Central memory CD8-positive, alpha-beta T cell (primary cell): ENCODE data around the gene HDAC9.

Source experiments
- ATAC-seq: fragments of 150-1000 bp; cut with Tn5 transposase; replicated peaks from 2 replicates; pipeline ENCODE4 v1.10.0; 2022; ENCODE audit warnings: mild to moderate bottlenecking, moderate FRiP score, moderate number of reproducible peaks; ENCODE audit not compliant: poor library complexity, severe bottlenecking; ENCODE audit errors: extremely low read depth
- DNase-seq, 2 donors: peaks; one replicate each; pipeline ENCODE4 v3.0.0; 2021; ENCODE audit warnings: low spot score in 2 of 2
- H3K27ac Mint-ChIP-seq: one replicate; pipeline ENCODE4 v1.8.0; 2022; ENCODE audit warnings: low read depth, mild to moderate bottlenecking, moderate library complexity, mixed read lengths
- H3K27me3 Mint-ChIP-seq: one replicate; pipeline ENCODE4 v1.8.0; 2022; ENCODE audit warnings: mixed read lengths
- H3K36me3 Mint-ChIP-seq: one replicate; pipeline ENCODE4 v1.8.0; 2022; ENCODE audit warnings: mild to moderate bottlenecking, moderate library complexity, mixed read lengths; ENCODE audit not compliant: insufficient read depth
- H3K4me1 Mint-ChIP-seq: one replicate; pipeline ENCODE4 v1.8.0; 2022; ENCODE audit warnings: mixed read lengths
- H3K4me3 Mint-ChIP-seq: one replicate; pipeline ENCODE4 v1.8.0; 2022; ENCODE audit warnings: mild to moderate bottlenecking, moderate library complexity, mixed read lengths
- H3K9me3 Mint-ChIP-seq: one replicate; pipeline ENCODE4 v1.8.0; 2022; ENCODE audit warnings: mixed read lengths

HDAC9 gene

GRCh38 chr7:18555120-18555519 is 59.6 kb downstream of the HDAC9 start:
- Mint-ChIP-seq H3K36me3 (no peaks in the 10 kb centered on the region), H3K4me3 (no peak overlapping the region), H3K27ac (no peak overlapping the region), H3K4me1 (no peaks in the 10 kb centered on the region), H3K27me3 (no peaks in the 10 kb centered on the region), H3K9me3 (no peaks in the 10 kb centered on the region)
- no peak for DNase-seq
- ATAC-seq = no peak

- H3K4me3 Mint-ChIP-seq = no peak overlapping the region
- DNase-seq = no peak
- H3K9me3 Mint-ChIP-seq = no peaks in the 10 kb centered on the region
- no peak overlapping the region for H3K27ac Mint-ChIP-seq
- no peaks in the 10 kb centered on the region for H3K27me3 Mint-ChIP-seq
- no peaks in the 10 kb centered on the region for H3K36me3 Mint-ChIP-seq
- ATAC-seq = no peak
- H3K4me1 Mint-ChIP-seq = no peaks in the 10 kb centered on the region
Observed at GRCh38 chr7:18555968-18556367, 60.4 kb downstream of the HDAC9 start.

- ATAC-seq = no peak
- Mint-ChIP-seq H3K9me3 (no peaks in the 10 kb centered on the region), H3K27ac (no peak overlapping the region)
Observed at GRCh38 chr7:18558503-18558902, 63.0 kb downstream of the HDAC9 start.

GRCh38 chr7:18558910-18559309 is 63.4 kb downstream of the HDAC9 start:
- H3K4me3 Mint-ChIP-seq = no peak overlapping the region
- ATAC-seq (no peak), DNase-seq (no peak)
- no peaks in the 10 kb centered on the region for H3K4me1 Mint-ChIP-seq
- no peak overlapping the region for H3K27ac Mint-ChIP-seq
- no peaks in the 10 kb centered on the region for H3K27me3 Mint-ChIP-seq
- no peaks in the 10 kb centered on the region for H3K36me3 Mint-ChIP-seq
- H3K9me3 Mint-ChIP-seq = no peaks in the 10 kb centered on the region

More at GRCh38 chr7:18558503-18558902, 63.0 kb downstream of the HDAC9 start:
- no peak for DNase-seq
- H3K36me3 Mint-ChIP-seq = no peaks in the 10 kb centered on the region
- H3K27me3 Mint-ChIP-seq = no peaks in the 10 kb centered on the region
- H3K4me1 Mint-ChIP-seq = no peaks in the 10 kb centered on the region
- no peak overlapping the region for H3K4me3 Mint-ChIP-seq

- Mint-ChIP-seq H3K4me1 (no peaks in the 10 kb centered on the region), H3K9me3 (no peaks in the 10 kb centered on the region), H3K27ac (no peak overlapping the region), H3K36me3 (no peaks in the 10 kb centered on the region), H3K4me3 (no peak overlapping the region), H3K27me3 (no peaks in the 10 kb centered on the region)
- no peak for DNase-seq
- no peak for ATAC-seq
Observed at GRCh38 chr7:18559756-18560155, 64.2 kb downstream of the HDAC9 start.

- ATAC-seq = no peak
- H3K27ac Mint-ChIP-seq = no peak overlapping the region
- H3K4me1 Mint-ChIP-seq = no peaks in the 10 kb centered on the region
- no peaks in the 10 kb centered on the region for H3K36me3 Mint-ChIP-seq
- H3K27me3 Mint-ChIP-seq = no peaks in the 10 kb centered on the region
- no peaks in the 10 kb centered on the region for H3K9me3 Mint-ChIP-seq
- DNase-seq = no peak
- no peak overlapping the region for H3K4me3 Mint-ChIP-seq
Observed at GRCh38 chr7:18564779-18565178, 69.2 kb downstream of the HDAC9 start.

GRCh38 chr7:18565337-18565736 is 69.8 kb downstream of the HDAC9 start:
- H3K4me1 Mint-ChIP-seq = no peaks in the 10 kb centered on the region
- no peaks in the 10 kb centered on the region for H3K9me3 Mint-ChIP-seq
- H3K4me3 Mint-ChIP-seq = no peak overlapping the region
- DNase-seq = no peak
- no peaks in the 10 kb centered on the region for H3K27me3 Mint-ChIP-seq
- H3K36me3 Mint-ChIP-seq = no peaks in the 10 kb centered on the region
- no peak overlapping the region for H3K27ac Mint-ChIP-seq
- no peak for ATAC-seq

GRCh38 chr7:18566205-18566604 is 70.7 kb downstream of the HDAC9 start:
- H3K4me1 Mint-ChIP-seq = no peaks in the 10 kb centered on the region
- DNase-seq (no peak), ATAC-seq (no peak)
- no peak overlapping the region for H3K4me3 Mint-ChIP-seq
- H3K36me3 Mint-ChIP-seq = no peaks in the 10 kb centered on the region
- no peaks in the 10 kb centered on the region for H3K27me3 Mint-ChIP-seq
- H3K9me3 Mint-ChIP-seq = no peaks in the 10 kb centered on the region
- H3K27ac Mint-ChIP-seq = no peak overlapping the region

- H3K4me3 Mint-ChIP-seq = no peak overlapping the region
- ATAC-seq (no peak), DNase-seq (no peak)
- no peaks in the 10 kb centered on the region for H3K27me3 Mint-ChIP-seq
- H3K4me1 Mint-ChIP-seq = no peaks in the 10 kb centered on the region
- H3K9me3 Mint-ChIP-seq = no peaks in the 10 kb centered on the region
- H3K27ac Mint-ChIP-seq = no peak overlapping the region
- H3K36me3 Mint-ChIP-seq = no peaks in the 10 kb centered on the region
Observed at GRCh38 chr7:18566829-18567228, 71.3 kb downstream of the HDAC9 start.

GRCh38 chr7:18570441-18570840 is 74.9 kb downstream of the HDAC9 start:
- Mint-ChIP-seq H3K9me3 (no peaks in the 10 kb centered on the region), H3K4me1 (no peaks in the 10 kb centered on the region), H3K27ac (no peak overlapping the region), H3K27me3 (no peaks in the 10 kb centered on the region), H3K4me3 (no peak overlapping the region), H3K36me3 (no peaks in the 10 kb centered on the region)
- no peak for DNase-seq
- no peak for ATAC-seq

- no peak overlapping the region for H3K4me3 Mint-ChIP-seq
- no peaks in the 10 kb centered on the region for H3K9me3 Mint-ChIP-seq
- no peaks in the 10 kb centered on the region for H3K36me3 Mint-ChIP-seq
- ATAC-seq = no peak
- no peaks in the 10 kb centered on the region for H3K4me1 Mint-ChIP-seq
- DNase-seq = no peak
- H3K27me3 Mint-ChIP-seq = no peaks in the 10 kb centered on the region
- no peak overlapping the region for H3K27ac Mint-ChIP-seq
Observed at GRCh38 chr7:18570890-18571478, 75.4 kb downstream of the HDAC9 start.

GRCh38 chr7:18572154-18572553 is 76.6 kb downstream of the HDAC9 start:
- DNase-seq (no peak), ATAC-seq (no peak)
- Mint-ChIP-seq H3K36me3 (no peaks in the 10 kb centered on the region), H3K27me3 (no peaks in the 10 kb centered on the region), H3K4me1 (peaks cover 7% of the 10 kb centered on the region), H3K9me3 (no peaks in the 10 kb centered on the region), H3K4me3 (no peak overlapping the region), H3K27ac (no peak overlapping the region)

- H3K4me1 Mint-ChIP-seq = peaks cover 10% of the 10 kb centered on the region
- H3K27ac Mint-ChIP-seq = no peak overlapping the region
- no peak overlapping the region for H3K4me3 Mint-ChIP-seq
- no peaks in the 10 kb centered on the region for H3K27me3 Mint-ChIP-seq
- no peaks in the 10 kb centered on the region for H3K36me3 Mint-ChIP-seq
- DNase-seq (no peak), ATAC-seq (no peak)
- no peaks in the 10 kb centered on the region for H3K9me3 Mint-ChIP-seq
Observed at GRCh38 chr7:18572885-18573284, 77.3 kb downstream of the HDAC9 start.
